Activated CD8-positive, alpha-beta memory T cell treated with anti-CD3 and anti-CD28 coated beads, Interleukin-2, amount 10 ng/mL, durations not matched to agents 7 days and 5 days (primary cell): ENCODE results near the gene HNRNPH3. TPM values are rescaled to one million over a fixed set of nuclear protein-coding genes. Genes with fewer than 3 reads are reported as not detected.

ENCODE experiments used
- ATAC-seq: fragments of 150-1000 bp; cut with Tn5 transposase; one replicate; pipeline ENCODE4 v1.10.0; 2021; ENCODE audit warnings: moderate library complexity
- CTCF ChIA-PET: fragments of 350-600 bp; sonication (Branson Sonifier 250); formaldehyde crosslinking; loops from one replicate; lab custom pipeline; 2021; ENCODE audit warnings: antibody characterized with exemption; lab: Charles Lee
- DNase-seq: peaks from one replicate; pipeline ENCODE4 v3.0.0-alpha.2; 2020
- H3K27ac Mint-ChIP-seq: one replicate; pipeline ENCODE4 v1.8.0; 2021; ENCODE audit warnings: mild to moderate bottlenecking, mixed read lengths
- H3K27me3 Mint-ChIP-seq: one replicate; pipeline ENCODE4 v1.8.0; 2021; ENCODE audit warnings: mixed read lengths
- H3K36me3 Mint-ChIP-seq: one replicate; pipeline ENCODE4 v1.8.0; 2021; ENCODE audit warnings: mild to moderate bottlenecking, mixed read lengths
- H3K4me1 Mint-ChIP-seq: one replicate; pipeline ENCODE4 v1.8.0; 2021; ENCODE audit warnings: mixed read lengths
- H3K4me3 Mint-ChIP-seq: one replicate; pipeline ENCODE4 v1.8.0; 2021; ENCODE audit warnings: mild to moderate bottlenecking, moderate library complexity, mixed read lengths
- H3K9me3 Mint-ChIP-seq: one replicate; pipeline ENCODE4 v1.8.0; 2022; ENCODE audit warnings: low read depth, mixed read lengths
- total RNA-seq, 2 experiments: library from RNA; stranded (reverse); gene quantifications; one replicate each; pipeline ENCODE4 v1.2.3, GENCODE V29; 2021

The HNRNPH3 gene
- total RNA-seq, 2 experiments from 2014 or later, result 124 to 129 TPM

DNA sequence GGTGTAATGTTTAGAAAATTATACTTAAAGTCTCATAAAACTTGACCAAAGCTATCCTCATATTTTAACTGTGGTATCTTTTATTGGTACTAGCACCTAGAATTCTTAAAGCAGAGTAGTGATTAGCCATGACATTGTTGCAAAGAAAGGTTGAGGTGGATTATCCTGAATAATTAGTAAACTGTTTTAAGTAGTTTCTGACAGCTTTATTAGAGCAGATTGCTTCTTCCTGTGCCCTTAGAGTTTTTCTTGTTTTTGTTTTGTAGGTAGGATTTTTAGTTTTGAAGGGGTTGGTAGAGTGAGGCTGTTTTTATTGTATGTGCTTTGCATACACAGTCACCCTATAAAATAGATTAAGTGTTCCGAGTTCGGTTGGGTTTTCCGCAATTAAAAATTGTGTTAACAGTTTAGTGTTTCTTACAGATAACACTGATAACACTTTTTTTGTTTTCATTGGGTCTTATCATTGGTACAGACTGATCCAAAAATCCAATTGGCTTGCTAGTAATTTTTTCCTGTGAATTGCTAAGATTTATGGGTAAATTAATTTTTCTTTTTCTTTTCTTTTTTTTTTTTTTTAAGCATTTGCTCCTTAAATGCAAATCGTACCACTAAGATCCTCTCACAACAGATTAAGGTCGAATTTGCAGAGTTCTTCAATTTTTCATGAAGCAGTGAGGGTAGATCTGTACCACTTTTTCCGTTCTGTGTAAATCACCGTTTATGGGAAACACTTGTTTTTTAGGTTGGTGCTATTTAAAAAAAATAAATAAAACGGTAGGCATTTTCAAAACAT, 3.0 kb downstream of the HNRNPH3 start:
- ATAC-seq (no peak), DNase-seq (no peak)
- no peaks in the 10 kb centered on the region for H3K27me3 Mint-ChIP-seq
- H3K9me3 Mint-ChIP-seq, result no peaks in the 10 kb centered on the region
- CTCF ChIA-PET, result interaction anchor here (1.0 to 5.4 kb wide), 3 partner anchors 10 to 122 kb away, joined by 4 to 31 read pairs (median 11); no protein-coding TSS in a partner anchor
- peak overlapping the region; percentile 100 for H3K27ac Mint-ChIP-seq
- peaks cover 51% of the 10 kb centered on the region for H3K36me3 Mint-ChIP-seq
- peaks cover 53% of the 10 kb centered on the region for H3K4me1 Mint-ChIP-seq
- peak overlapping the region; percentile 99 for H3K4me3 Mint-ChIP-seq

- Mint-ChIP-seq H3K27ac (peak overlapping the region; percentile 49), H3K36me3 (peaks cover 67% of the 10 kb centered on the region)
Measured at GRCh38 chr10:68336754-68337351, 5.0 kb downstream of the HNRNPH3 start.

DNA sequence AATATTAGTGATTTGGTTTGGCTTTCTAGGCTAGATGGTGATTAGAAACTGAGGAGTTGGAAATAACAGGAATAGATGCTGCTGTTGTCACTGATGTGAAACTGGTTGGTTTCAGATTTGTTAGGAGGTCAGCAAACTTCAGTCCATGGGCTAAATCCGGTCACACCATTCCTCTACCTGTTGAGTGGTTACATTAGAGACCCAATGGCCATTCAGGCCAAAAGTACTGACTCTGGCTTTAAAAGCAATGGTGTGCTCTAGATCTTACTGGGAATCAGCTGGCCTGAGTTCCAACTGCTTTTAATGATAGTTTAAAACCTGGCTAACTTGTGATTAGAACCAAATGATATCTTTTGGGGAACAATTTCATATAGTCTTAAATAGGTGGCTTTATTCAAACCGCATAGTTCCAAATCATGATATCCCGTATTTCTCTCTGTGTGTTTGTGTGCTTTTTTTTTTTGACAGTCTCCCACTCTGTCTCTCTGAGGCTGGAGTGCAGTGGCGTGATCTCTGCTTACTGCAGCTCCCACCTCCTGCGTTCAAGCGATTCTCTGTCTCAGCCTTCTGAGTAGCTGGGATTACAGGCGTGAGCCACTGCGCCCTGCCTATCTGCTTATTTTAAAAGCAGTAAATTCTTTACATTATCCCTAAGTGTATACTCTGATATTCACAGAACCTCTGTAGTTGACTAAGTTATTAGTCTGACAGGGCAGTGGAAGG, 8.7 kb downstream of the HNRNPH3 start:
- no peak for ATAC-seq
- peaks cover 38% of the 10 kb centered on the region for H3K4me1 Mint-ChIP-seq
- no peaks in the 10 kb centered on the region for H3K9me3 Mint-ChIP-seq
- peaks cover 68% of the 10 kb centered on the region for H3K36me3 Mint-ChIP-seq
- H3K4me3 Mint-ChIP-seq, result no peak overlapping the region
- CTCF ChIA-PET, result interaction anchor here (1.2 to 2.6 kb wide), 2 partner anchors 8 to 39 kb away, joined by 3 to 15 read pairs; no protein-coding TSS in a partner anchor
- H3K27me3 Mint-ChIP-seq, result no peaks in the 10 kb centered on the region
- DNase-seq, result no peak
- no peak overlapping the region for H3K27ac Mint-ChIP-seq

More at GRCh38 chr10:68336754-68337351, 5.0 kb downstream of the HNRNPH3 start:
- Mint-ChIP-seq H3K4me3 (peak overlapping the region; percentile 49), H3K4me1 (peaks cover 46% of the 10 kb centered on the region), H3K9me3 (no peaks in the 10 kb centered on the region), H3K27me3 (no peaks in the 10 kb centered on the region)
- CTCF ChIA-PET, result no interaction called here
- no peak for DNase-seq
- no peak for ATAC-seq

DNA sequence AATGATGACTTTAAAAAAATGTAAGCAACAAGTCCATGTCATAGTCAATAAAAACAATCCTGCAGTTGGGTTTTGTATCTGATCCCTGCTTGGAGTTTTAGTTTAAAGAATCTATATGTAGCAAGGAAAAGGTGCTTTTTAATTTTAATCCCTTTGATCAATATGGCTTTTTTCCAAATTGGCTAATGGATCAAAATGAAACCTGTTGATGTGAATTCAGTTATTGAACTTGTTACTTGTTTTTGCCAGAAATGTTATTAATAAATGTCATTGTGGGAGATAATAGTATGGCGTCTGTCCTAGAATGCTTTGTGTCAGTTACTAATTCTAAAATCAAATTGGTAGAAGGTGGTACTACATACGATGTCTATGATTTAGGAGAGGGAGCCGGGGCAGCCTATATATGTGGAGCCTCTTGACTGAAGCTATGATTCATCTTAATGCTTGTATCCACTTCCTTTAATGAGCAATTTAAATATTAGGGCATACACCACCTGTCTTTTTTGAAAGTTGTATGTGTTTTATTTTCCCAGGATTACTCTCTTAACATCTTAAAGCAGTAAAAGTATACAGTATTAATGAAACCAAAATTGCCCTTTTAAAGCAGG, 11.1 kb downstream of the HNRNPH3 start:
- CTCF ChIA-PET, result no interaction called here
- Mint-ChIP-seq H3K4me1 (peaks cover 28% of the 10 kb centered on the region), H3K27ac (no peak overlapping the region), H3K27me3 (no peaks in the 10 kb centered on the region), H3K9me3 (no peaks in the 10 kb centered on the region), H3K4me3 (no peak overlapping the region), H3K36me3 (peaks cover 56% of the 10 kb centered on the region)
- ATAC-seq (no peak), DNase-seq (no peak)

DNA sequence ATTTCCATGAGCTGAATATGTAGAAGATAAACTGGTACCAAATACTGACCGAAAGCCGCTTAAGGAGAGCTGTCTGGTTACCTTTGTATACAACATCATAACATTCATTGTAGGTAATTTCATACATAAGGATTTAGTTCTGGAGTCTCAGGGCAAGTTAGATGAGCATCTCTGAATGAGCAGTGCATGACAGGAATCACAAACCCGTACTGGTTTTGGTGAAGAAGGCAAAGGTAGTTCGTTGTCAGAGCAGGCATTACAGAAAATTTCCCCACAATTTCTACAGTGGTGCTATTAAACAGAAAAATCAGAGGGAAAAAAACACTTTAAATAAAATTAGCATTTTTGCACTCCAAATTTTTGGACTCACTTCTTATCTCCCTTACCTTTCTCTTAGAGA, 13.8 kb downstream of the HNRNPH3 start:
- H3K4me1 Mint-ChIP-seq, result peaks cover 17% of the 10 kb centered on the region
- H3K36me3 Mint-ChIP-seq, result peaks cover 48% of the 10 kb centered on the region
- peak overlapping the region; percentile 22 for H3K27ac Mint-ChIP-seq
- DNase-seq (no peak), ATAC-seq (no peak)
- H3K9me3 Mint-ChIP-seq, result no peaks in the 10 kb centered on the region
- CTCF ChIA-PET, result interaction anchor here (0.8 to 1.2 kb wide), 3 partner anchors 10 to 61 kb away, joined by 3 to 4 read pairs (median 4); partner anchors contain the start of genes PBLD and RUFY2
- H3K4me3 Mint-ChIP-seq, result no peak overlapping the region
- no peaks in the 10 kb centered on the region for H3K27me3 Mint-ChIP-seq

DNA sequence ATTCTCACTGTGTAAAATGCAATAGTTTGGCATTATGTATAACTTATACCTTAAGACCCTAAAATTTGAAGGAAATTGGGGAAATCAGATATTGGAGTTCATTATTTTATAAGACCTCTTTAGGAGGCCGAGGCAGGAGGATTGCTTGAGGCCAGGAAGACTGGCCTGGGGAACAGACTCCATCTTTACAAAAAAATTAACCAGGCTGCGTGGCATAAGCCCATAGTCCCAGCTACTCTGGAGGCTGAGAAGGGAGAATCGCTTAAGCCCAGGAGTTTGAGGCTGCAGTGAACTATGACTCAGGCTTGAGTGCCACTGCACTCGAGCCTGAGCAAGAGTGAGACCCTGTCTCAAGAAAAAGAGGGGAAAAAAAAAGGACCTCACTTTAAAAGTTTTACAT, 14.9 kb downstream of the HNRNPH3 start:
- ATAC-seq (no peak), DNase-seq (no peak)
- Mint-ChIP-seq H3K36me3 (peaks cover 39% of the 10 kb centered on the region), H3K9me3 (no peaks in the 10 kb centered on the region), H3K27ac (peak overlapping the region; percentile 46), H3K27me3 (no peaks in the 10 kb centered on the region), H3K4me3 (no peak overlapping the region), H3K4me1 (peaks cover 16% of the 10 kb centered on the region)
- CTCF ChIA-PET, result interaction anchor here (1.3 to 2.9 kb wide), 2 partner anchors 13 to 27 kb away, joined by 3 to 31 read pairs; partner anchors contain the start of genes HNRNPH3 and PBLD

- peaks cover 33% of the 10 kb centered on the region for H3K36me3 Mint-ChIP-seq
- H3K4me1 Mint-ChIP-seq, result peaks cover 16% of the 10 kb centered on the region
- peak overlapping the region; percentile 45 for H3K27ac Mint-ChIP-seq
- H3K9me3 Mint-ChIP-seq, result no peaks in the 10 kb centered on the region
- no peaks in the 10 kb centered on the region for H3K27me3 Mint-ChIP-seq
- CTCF ChIA-PET, result interaction anchor here (0.7 to 2.9 kb wide), 15 partner anchors 9 to 560 kb away, joined by 3 to 31 read pairs (median 3); partner anchors contain the start of genes HNRNPH3 and PBLD
- H3K4me3 Mint-ChIP-seq, result no peak overlapping the region
- ATAC-seq (peak; percentile 61), DNase-seq (peak; percentile 65)
Measured at GRCh38 chr10:68348265-68348741, 16.4 kb downstream of the HNRNPH3 start.

DNA sequence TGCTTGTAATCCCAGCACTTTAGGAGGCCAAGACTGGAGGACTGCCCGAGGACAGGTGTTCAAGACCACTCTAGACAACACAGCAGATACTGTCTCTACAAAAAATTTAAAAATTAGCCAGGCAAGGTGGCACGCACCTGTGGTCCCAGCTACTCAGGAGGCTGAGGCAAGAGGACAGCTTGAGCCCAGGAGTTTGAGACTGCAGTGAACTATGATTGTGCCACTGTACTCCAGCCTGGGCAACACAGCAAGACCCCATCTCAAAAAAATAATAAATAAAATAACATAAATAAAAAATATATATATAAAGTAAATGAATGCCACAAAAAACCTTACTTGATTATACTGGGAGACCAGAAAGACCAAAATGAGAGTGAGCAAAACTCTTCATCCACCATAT, 21.7 kb downstream of the HNRNPH3 start:
- Mint-ChIP-seq H3K9me3 (no peaks in the 10 kb centered on the region), H3K36me3 (peaks cover 16% of the 10 kb centered on the region), H3K27me3 (no peaks in the 10 kb centered on the region), H3K4me1 (peaks cover 4% of the 10 kb centered on the region), H3K27ac (no peak overlapping the region), H3K4me3 (no peak overlapping the region)
- ATAC-seq (no peak), DNase-seq (no peak)
- CTCF ChIA-PET, result interaction anchor here (1.9 kb wide), 1 partner anchor 141 kb away, joined by 6 read pairs; no protein-coding TSS in a partner anchor

DNA sequence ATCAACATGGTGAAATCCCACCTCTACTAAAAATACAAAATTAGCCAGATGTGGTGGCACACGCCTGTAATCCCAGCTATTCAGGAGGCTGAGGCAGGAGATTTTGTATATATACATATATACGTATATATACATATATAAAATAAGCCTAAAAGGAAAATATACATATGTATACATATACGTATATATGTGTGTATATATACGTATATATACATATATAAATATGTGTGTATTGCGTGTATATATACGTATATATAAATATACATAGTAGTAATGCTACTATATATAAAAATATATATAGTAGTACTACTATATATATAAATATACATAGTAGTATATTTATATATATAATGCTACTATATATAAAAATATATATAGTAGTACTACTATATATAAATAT, 27.3 kb downstream of the HNRNPH3 start:
- Mint-ChIP-seq H3K36me3 (peaks cover 2% of the 10 kb centered on the region), H3K4me3 (no peak overlapping the region), H3K9me3 (no peaks in the 10 kb centered on the region), H3K4me1 (no peaks in the 10 kb centered on the region), H3K27ac (no peak overlapping the region), H3K27me3 (no peaks in the 10 kb centered on the region)
- DNase-seq, result no peak
- ATAC-seq, result no peak
- CTCF ChIA-PET, result interaction anchor here (0.6 kb wide), 1 partner anchor 291 kb away, joined by 3 read pairs; no protein-coding TSS in a partner anchor

- CTCF ChIA-PET, result interaction anchor here (0.7 to 2.0 kb wide), 2 partner anchors 14 to 238 kb away, joined by 3 to 9 read pairs; no protein-coding TSS in a partner anchor
- peaks cover 5% of the 10 kb centered on the region for H3K36me3 Mint-ChIP-seq
- H3K4me1 Mint-ChIP-seq, result peaks cover 5% of the 10 kb centered on the region
- ATAC-seq, result no peak
- DNase-seq, result no peak
- H3K27me3 Mint-ChIP-seq, result no peaks in the 10 kb centered on the region
- no peak overlapping the region for H3K27ac Mint-ChIP-seq
- no peaks in the 10 kb centered on the region for H3K9me3 Mint-ChIP-seq
- H3K4me3 Mint-ChIP-seq, result no peak overlapping the region
Measured at GRCh38 chr10:68362590-68362989, 30.7 kb downstream of the HNRNPH3 start.

DNA sequence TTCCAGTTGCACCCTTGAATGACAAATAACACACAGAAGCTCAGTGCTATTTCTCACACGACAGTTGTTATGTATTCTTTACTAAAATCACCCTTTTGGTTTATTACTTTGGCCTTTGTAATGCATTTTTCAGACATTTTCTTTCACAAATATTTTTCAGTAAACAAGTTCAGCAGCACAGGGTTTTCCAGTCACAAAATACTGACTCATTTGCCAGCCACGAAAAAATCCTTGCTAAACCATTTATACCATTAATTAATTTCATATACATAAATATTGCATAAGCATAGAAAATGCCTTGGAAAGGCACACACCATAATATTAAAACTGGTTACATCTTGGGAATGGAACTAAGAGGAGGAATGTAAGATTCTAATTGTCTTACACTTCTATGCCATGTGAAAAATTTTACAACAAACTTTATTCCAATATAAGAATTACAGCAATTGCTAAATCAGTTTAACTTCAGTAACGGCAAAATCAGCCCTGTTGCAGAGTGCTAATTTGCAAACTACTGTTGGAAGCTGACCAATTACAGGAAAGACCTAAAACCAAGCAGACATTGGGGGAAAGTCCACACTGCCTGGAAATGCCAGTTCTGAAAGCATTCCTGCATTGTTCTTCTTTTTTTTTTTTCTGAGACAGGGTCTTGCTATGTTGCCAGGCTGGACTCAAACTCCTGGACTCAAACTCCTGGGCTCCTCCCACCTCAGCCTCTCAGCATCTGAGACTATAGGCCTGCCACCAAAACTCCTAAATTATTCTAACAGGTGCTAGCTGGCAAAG, 32.4 kb downstream of the HNRNPH3 start:
- Mint-ChIP-seq H3K27me3 (no peaks in the 10 kb centered on the region), H3K4me3 (no peak overlapping the region), H3K36me3 (peaks cover 5% of the 10 kb centered on the region), H3K9me3 (no peaks in the 10 kb centered on the region), H3K4me1 (peaks cover 5% of the 10 kb centered on the region), H3K27ac (peak overlapping the region; percentile 4)
- CTCF ChIA-PET, result interaction anchor here (0.8 kb wide), 1 partner anchor 12 kb away, joined by 3 read pairs; no protein-coding TSS in a partner anchor
- no peak for DNase-seq
- ATAC-seq, result no peak

DNA sequence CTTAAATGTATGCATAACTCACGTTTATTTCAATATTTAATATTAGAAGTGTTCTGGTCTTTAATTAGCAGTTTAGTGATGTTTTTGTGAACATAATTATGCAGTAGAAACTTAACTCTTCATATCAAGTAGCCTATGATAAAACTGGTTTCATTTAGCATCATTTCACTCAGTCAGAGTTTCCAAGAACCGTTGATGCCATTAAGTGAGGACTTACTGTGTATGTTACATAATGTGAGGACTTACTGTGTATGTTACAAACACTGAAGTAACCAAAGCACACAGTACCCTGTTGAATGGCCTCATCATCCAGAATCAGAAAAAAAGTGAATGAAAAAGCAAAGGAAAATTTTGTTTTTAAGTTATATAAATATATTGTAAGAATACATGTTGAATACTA, 33.7 kb downstream of the HNRNPH3 start:
- Mint-ChIP-seq H3K27ac (no peak overlapping the region), H3K27me3 (no peaks in the 10 kb centered on the region), H3K4me3 (no peak overlapping the region), H3K4me1 (peaks cover 5% of the 10 kb centered on the region), H3K9me3 (no peaks in the 10 kb centered on the region), H3K36me3 (peaks cover 11% of the 10 kb centered on the region)
- CTCF ChIA-PET, result no interaction called here
- peak; percentile 23 for ATAC-seq
- no peak for DNase-seq
